HEK293 (cell line): ENCODE results near the gene ZFYVE21.

Experiments used
- CTCF ChIA-PET: fragments of 350-600 bp; formaldehyde crosslinking; extraction: SDS; loops from one replicate; lab custom pipeline; 2021; ENCODE audit warnings: antibody characterized with exemption; lab: Yijun Ruan, JAX
- POLR2A ChIA-PET: fragments of 300-600 bp; formaldehyde crosslinking; extraction: SDS; loops from one replicate; lab custom pipeline; 2020; ENCODE audit warnings: antibody characterized with exemption, inconsistent platforms; lab: Yijun Ruan, JAX
- H3K27ac ChIP-seq: fragments of 200-500 bp; sonication (Bioruptor generic); 2 replicates; pipeline ENCODE4 v1.5.1; 2014; ENCODE audit warnings: low read depth, low read length, control low read depth, inconsistent platforms; ENCODE audit errors: extremely low read depth
- H3K36me3 ChIP-seq, 2 experiments: fragments of 200-500 bp in 1 of 2; sonication (Bioruptor generic) in 1 of 2; 1 replicate in 1 of 2; 2 replicates in 1 of 2; pipeline ENCODE4 v1.5.1; 2014 to 2017; ENCODE audit warnings: inconsistent platforms in 2 of 2, low read length in 2 of 2; ENCODE audit not compliant: control insufficient read depth in 2 of 2, insufficient read depth in 1 of 2
- H3K4me1 ChIP-seq: fragments of 200-500 bp; sonication (Bioruptor generic); 2 replicates; pipeline ENCODE4 v1.5.1; 2014; ENCODE audit warnings: mild to moderate bottlenecking, low read length, inconsistent platforms; ENCODE audit not compliant: control insufficient read depth, insufficient read depth
- H3K4me3 ChIP-seq: 2 replicates; pipeline ENCODE4 v1.5.1; 2011; ENCODE audit warnings: low read depth, mild to moderate bottlenecking, control low read depth, low read length, moderate library complexity
- H3K9me3 ChIP-seq: fragments of 200-500 bp; sonication (Bioruptor generic); 2 replicates; pipeline ENCODE4 v1.5.1; 2014; ENCODE audit warnings: low read depth, low read length, inconsistent platforms; ENCODE audit not compliant: control insufficient read depth, insufficient read depth
- HOXA7 ChIP-seq: sonication (generic); formaldehyde crosslinking; IDR thresholded peaks from 2 replicates; pipeline ENCODE4 v1.8.1; 2022; ENCODE audit warnings: missing genetic modification reagents, borderline replicate concordance
- OVOL3 ChIP-seq: fragments of 450-650 bp; formaldehyde crosslinking; IDR thresholded peaks from 2 replicates; pipeline ENCODE4 v1.5.1; 2016; ENCODE audit warnings: missing biosample characterization, missing genetic modification characterization
- TRIM28 ChIP-seq: IDR thresholded peaks from 2 replicates; pipeline ENCODE4 v1.6.1; 2011; ENCODE audit warnings: low read length, control low read depth, borderline replicate concordance
- YY2 ChIP-seq: fragments of 450-650 bp; formaldehyde crosslinking; IDR thresholded peaks from 2 replicates; pipeline ENCODE4 v1.5.1; 2016; ENCODE audit warnings: missing biosample characterization, missing genetic modification characterization
- ZBTB1 ChIP-seq: fragments of 450-650 bp; formaldehyde crosslinking; IDR thresholded peaks from 2 replicates; pipeline ENCODE4 v1.5.1; 2016; ENCODE audit warnings: missing biosample characterization, missing genetic modification characterization
- ZFHX2 ChIP-seq: fragments of 450-650 bp; formaldehyde crosslinking; conservative IDR thresholded peaks from 2 replicates; pipeline ENCODE4 v1.5.1; 2016; ENCODE audit warnings: missing biosample characterization, missing genetic modification characterization
- ZIC2 ChIP-seq: fragments of 450-650 bp; formaldehyde crosslinking; IDR thresholded peaks from 2 replicates; pipeline ENCODE4 v1.5.1; 2016; ENCODE audit warnings: missing biosample characterization, missing genetic modification characterization
- ZNF114 ChIP-seq: fragments of 450-650 bp; formaldehyde crosslinking; IDR thresholded peaks from 2 replicates; pipeline ENCODE4 v1.5.0; 2017; ENCODE audit warnings: missing biosample characterization, missing genetic modification characterization
- ZNF146 ChIP-seq: fragments of 450-650 bp; formaldehyde crosslinking; IDR thresholded peaks from 2 replicates; pipeline ENCODE4 v1.5.1; 2016; ENCODE audit warnings: missing biosample characterization, missing genetic modification characterization
- ZNF416 ChIP-seq: fragments of 450-650 bp; formaldehyde crosslinking; IDR thresholded peaks from 2 replicates; pipeline ENCODE4 v1.5.1; 2016; ENCODE audit warnings: missing biosample characterization, missing genetic modification characterization
- ZNF514 ChIP-seq: fragments of 450-650 bp; formaldehyde crosslinking; IDR thresholded peaks from 2 replicates; pipeline ENCODE4 v1.5.1; 2016; ENCODE audit warnings: missing biosample characterization, missing genetic modification characterization
- ZNF549 ChIP-seq: fragments of 450-650 bp; IDR thresholded peaks from 2 replicates; pipeline ENCODE4 v1.5.1; 2018; ENCODE audit warnings: missing biosample characterization, missing genetic modification characterization, mild to moderate bottlenecking, inconsistent platforms, moderate library complexity
- ZNF777 ChIP-seq: fragments of 450-650 bp; formaldehyde crosslinking; IDR thresholded peaks from 2 replicates; pipeline ENCODE4 v1.5.1; 2017; ENCODE audit warnings: missing biosample characterization, missing genetic modification characterization, borderline replicate concordance
- TF ChIP-seq, protein P1 (sequence below): fragments of 450-650 bp; formaldehyde crosslinking; IDR thresholded peaks from 2 replicates; pipeline ENCODE4 v1.5.1; 2016; ENCODE audit warnings: missing biosample characterization, missing genetic modification characterization
- TF ChIP-seq, protein P2 (sequence below): sonication (generic); formaldehyde crosslinking; IDR thresholded peaks from 2 replicates; pipeline ENCODE4 v1.8.1; 2022; ENCODE audit warnings: mild to moderate bottlenecking, moderate library complexity, missing genetic modification reagents
- TF ChIP-seq, protein P3 (sequence below): fragments of 450-650 bp; formaldehyde crosslinking; conservative IDR thresholded peaks from 2 replicates; pipeline ENCODE4 v1.5.1; 2016; ENCODE audit warnings: low read depth, missing biosample characterization, missing genetic modification characterization
- TF ChIP-seq, protein P4 (sequence below): fragments of 450-650 bp; formaldehyde crosslinking; IDR thresholded peaks from 2 replicates; pipeline ENCODE4 v1.5.1; 2016; ENCODE audit warnings: missing biosample characterization, missing genetic modification characterization

ZFYVE21 gene

DNA sequence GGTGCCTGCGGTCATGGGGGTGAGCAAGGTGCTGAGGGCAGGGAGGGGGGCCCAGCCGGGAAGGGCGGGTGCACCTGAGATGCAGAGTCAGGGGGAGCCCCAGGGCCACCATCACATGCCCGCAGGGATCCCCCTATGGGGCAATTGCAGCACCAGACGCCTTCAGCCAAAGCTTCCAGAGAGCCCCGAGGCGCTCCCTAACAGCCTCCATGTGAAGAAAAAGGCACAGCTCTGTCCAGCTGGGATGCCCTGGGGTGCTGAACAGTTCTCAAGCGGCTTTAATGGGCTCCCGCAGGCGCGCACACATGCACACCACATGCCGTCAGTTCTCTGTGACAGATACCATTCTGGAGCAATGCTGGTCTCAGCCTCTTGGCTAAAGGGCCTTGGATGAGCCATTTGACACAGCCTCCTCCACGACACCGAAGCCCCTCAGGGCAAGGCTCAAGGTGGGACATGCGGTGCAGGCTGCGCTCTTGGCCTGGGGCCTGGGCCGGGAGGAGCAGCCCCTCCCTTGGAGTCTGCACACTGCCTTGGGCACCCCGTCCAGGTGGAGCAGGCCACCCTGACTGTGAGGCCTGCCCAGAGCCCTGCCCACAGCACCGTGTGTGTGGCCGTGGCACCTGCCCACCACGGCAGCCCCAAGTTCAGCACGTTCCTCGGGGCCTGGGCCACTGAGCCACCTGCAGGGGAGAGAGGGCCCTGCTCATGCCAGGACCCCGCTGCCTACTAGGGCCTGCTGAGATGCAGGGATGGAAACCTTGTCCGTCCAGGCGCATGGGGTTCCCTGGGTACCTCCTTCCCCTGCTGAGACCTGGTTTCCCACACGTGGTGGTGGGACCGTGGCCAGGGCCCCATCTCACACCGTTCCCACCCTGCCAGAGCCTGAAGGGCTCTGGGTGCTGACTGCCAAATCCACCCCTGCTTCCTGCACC is 8.0 kb upstream of the ZFYVE21 start:
- H3K4me1 ChIP-seq: no peaks in the 10 kb centered on the region
- no peak overlapping the region for H3K4me3 ChIP-seq
- H3K27ac ChIP-seq: no peak overlapping the region
- peaks cover 15 to 95% of the 10 kb centered on the region in 2 experiments for H3K36me3 ChIP-seq
- TF ChIP-seq, protein P1, sequence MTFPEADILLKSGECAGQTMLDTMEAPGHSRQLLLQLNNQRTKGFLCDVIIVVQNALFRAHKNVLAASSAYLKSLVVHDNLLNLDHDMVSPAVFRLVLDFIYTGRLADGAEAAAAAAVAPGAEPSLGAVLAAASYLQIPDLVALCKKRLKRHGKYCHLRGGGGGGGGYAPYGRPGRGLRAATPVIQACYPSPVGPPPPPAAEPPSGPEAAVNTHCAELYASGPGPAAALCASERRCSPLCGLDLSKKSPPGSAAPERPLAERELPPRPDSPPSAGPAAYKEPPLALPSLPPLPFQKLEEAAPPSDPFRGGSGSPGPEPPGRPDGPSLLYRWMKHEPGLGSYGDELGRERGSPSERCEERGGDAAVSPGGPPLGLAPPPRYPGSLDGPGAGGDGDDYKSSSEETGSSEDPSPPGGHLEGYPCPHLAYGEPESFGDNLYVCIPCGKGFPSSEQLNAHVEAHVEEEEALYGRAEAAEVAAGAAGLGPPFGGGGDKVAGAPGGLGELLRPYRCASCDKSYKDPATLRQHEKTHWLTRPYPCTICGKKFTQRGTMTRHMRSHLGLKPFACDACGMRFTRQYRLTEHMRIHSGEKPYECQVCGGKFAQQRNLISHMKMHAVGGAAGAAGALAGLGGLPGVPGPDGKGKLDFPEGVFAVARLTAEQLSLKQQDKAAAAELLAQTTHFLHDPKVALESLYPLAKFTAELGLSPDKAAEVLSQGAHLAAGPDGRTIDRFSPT: no peak
- TF ChIP-seq, protein P2, sequence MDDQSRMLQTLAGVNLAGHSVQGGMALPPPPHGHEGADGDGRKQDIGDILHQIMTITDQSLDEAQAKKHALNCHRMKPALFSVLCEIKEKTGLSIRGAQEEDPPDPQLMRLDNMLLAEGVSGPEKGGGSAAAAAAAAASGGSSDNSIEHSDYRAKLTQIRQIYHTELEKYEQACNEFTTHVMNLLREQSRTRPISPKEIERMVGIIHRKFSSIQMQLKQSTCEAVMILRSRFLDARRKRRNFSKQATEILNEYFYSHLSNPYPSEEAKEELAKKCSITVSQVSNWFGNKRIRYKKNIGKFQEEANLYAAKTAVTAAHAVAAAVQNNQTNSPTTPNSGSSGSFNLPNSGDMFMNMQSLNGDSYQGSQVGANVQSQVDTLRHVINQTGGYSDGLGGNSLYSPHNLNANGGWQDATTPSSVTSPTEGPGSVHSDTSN (CRISPR knock-in tag): 0 out of 2 replicates have a peak, but pooled peaks have one; percentile 1
- peak; percentile 97 for TF ChIP-seq ZIC2 (tag by site-specific recombination)
- ChIA-PET CTCF (no interaction called here), POLR2A (interaction anchor here (1.1 kb wide), 1 partner anchor 8 kb away, joined by 5 read pairs; the partner anchor contains the start of gene ZFYVE21)
- H3K9me3 ChIP-seq: no peaks in the 10 kb centered on the region

DNA sequence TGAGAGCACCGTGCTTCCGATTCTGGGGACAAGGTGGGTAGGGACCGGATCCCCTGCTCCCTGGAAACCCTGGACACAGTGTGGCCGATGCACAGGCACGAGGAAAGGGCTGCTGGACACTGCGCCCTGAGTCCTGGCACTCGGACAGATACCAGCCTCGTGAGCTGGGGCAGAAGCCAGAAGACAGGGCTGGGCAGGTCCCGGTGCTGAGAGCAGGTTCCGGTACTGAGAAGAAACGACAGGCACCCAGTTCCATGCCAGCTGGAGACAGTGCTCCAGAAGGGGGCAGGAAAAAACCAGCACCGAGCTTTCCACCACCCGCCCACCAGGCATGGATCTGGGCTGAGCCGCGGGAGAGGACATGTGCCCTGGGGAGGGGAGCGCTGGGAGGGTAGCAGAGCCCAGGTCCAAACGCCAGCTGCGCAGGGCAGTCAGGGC is 6.8 kb upstream of the ZFYVE21 start:
- TF ChIP-seq HOXA7 (CRISPR knock-in tag): no peak
- TF ChIP-seq ZNF416 (tag by site-specific recombination): no peak
- no peak for TF ChIP-seq ZNF777
- TF ChIP-seq, protein P3, sequence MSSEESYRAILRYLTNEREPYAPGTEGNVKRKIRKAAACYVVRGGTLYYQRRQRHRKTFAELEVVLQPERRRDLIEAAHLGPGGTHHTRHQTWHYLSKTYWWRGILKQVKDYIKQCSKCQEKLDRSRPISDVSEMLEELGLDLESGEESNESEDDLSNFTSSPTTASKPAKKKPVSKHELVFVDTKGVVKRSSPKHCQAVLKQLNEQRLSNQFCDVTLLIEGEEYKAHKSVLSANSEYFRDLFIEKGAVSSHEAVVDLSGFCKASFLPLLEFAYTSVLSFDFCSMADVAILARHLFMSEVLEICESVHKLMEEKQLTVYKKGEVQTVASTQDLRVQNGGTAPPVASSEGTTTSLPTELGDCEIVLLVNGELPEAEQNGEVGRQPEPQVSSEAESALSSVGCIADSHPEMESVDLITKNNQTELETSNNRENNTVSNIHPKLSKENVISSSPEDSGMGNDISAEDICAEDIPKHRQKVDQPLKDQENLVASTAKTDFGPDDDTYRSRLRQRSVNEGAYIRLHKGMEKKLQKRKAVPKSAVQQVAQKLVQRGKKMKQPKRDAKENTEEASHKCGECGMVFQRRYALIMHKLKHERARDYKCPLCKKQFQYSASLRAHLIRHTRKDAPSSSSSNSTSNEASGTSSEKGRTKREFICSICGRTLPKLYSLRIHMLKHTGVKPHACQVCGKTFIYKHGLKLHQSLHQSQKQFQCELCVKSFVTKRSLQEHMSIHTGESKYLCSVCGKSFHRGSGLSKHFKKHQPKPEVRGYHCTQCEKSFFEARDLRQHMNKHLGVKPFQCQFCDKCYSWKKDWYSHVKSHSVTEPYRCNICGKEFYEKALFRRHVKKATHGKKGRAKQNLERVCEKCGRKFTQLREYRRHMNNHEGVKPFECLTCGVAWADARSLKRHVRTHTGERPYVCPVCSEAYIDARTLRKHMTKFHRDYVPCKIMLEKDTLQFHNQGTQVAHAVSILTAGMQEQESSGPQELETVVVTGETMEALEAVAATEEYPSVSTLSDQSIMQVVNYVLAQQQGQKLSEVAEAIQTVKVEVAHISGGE (tag by site-specific recombination): no peak
- no peak for TF ChIP-seq TRIM28
- TF ChIP-seq ZNF549 (tag by site-specific recombination): no peak
- no peak for TF ChIP-seq ZNF146 (tag by site-specific recombination)
- TF ChIP-seq OVOL3: no peak
- TF ChIP-seq ZNF114 (tag by site-specific recombination): no peak
- TF ChIP-seq ZBTB1 (tag by site-specific recombination): no peak
- no peak for TF ChIP-seq ZNF514
- TF ChIP-seq, protein P4, sequence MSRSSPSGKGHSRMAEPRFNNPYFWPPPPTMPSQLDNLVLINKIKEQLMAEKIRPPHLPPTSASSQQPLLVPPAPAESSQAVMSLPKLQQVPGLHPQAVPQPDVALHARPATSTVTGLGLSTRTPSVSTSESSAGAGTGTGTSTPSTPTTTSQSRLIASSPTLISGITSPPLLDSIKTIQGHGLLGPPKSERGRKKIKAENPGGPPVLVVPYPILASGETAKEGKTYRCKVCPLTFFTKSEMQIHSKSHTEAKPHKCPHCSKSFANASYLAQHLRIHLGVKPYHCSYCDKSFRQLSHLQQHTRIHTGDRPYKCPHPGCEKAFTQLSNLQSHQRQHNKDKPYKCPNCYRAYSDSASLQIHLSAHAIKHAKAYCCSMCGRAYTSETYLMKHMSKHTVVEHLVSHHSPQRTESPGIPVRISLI: no peak
- TF ChIP-seq ZFHX2 (tag by site-specific recombination): no peak
- no peak for TF ChIP-seq YY2
- Histone ChIP-seq H3K36me3 (peaks cover 15 to 95% of the 10 kb centered on the region in 2 experiments), H3K27ac (no peak overlapping the region)

More for the DNA sequence above, 6.8 kb upstream of the ZFYVE21 start:
- CTCF ChIA-PET: no interaction called here
- POLR2A ChIA-PET: no interaction called here
- Histone ChIP-seq H3K4me3 (no peak overlapping the region), H3K4me1 (no peaks in the 10 kb centered on the region), H3K9me3 (no peaks in the 10 kb centered on the region)
